ENCODE measurements around the gene CHKB. TPM values are rescaled to one million over a fixed set of nuclear protein-coding genes. Genes with fewer than 3 reads are reported as not detected.
A peak's percentile ranks its signal among the peaks of the same experiment; 100 is the strongest.

Gene CHKB
- total and polyA plus RNA-seq, 2 of the 8 experiments (the other 6 are each of a cell fraction or from before 2014, with no cell fraction given): 27.9 to 42.2 TPM

- Histone ChIP-seq H2AFZ (ENCODE audit: low read length) (no peak within 1 kb of the TSS), H3K27me3 (replicated peaks in 1 of 4; ENCODE audit: control insufficient read depth in 3 of 4, extremely low read depth in 1 of 4, insufficient read depth in 3 of 4, low read length in 3 of 4) (peaks cover 54 to 80% (median 59%) of the 10 kb centered on the region in 4 experiments; a peak in 6 of 7 replicates)
- TF ChIP-seq SUZ12 (IDR thresholded peaks at IDR 0.05; ENCODE audit: low read length): no peak
- no peak for TF ChIP-seq SP2 (IDR thresholded peaks at IDR 0.05; ENCODE audit: low read length)
- no peak for TF ChIP-seq TAF7 (optimal IDR thresholded peaks at IDR 0.05; ENCODE audit: borderline replicate concordance, low read depth, low read length)
- TF ChIP-seq YY1 (IDR thresholded peaks at IDR 0.05; ENCODE audit: low read depth, low read length): no peak; the same call in 1 of the 2 replicates
- TF ChIP-seq POU5F1 (IDR thresholded peaks at IDR 0.05; ENCODE audit: low read depth, low read length): no peak
- no peak for TF ChIP-seq MAFK (IDR thresholded peaks at IDR 0.05; ENCODE audit: low read depth, low read length)
- no peak for TF ChIP-seq CREB1 (IDR thresholded peaks at IDR 0.05)
- no peak for TF ChIP-seq TAF1 (IDR thresholded peaks at IDR 0.05; ENCODE audit: low read depth, low read length)
- no peak for TF ChIP-seq NANOG (IDR thresholded peaks at IDR 0.05; ENCODE audit: insufficient read depth, low read depth, low read length, poor library complexity, severe bottlenecking)
- no peak for TF ChIP-seq CHD2 (IDR thresholded peaks at IDR 0.05; ENCODE audit: low read length)
- no peak for TF ChIP-seq JUN (IDR thresholded peaks at IDR 0.05; ENCODE audit: low read depth, low read length)
- TF ChIP-seq RBBP5 (IDR thresholded peaks at IDR 0.05; ENCODE audit: borderline replicate concordance, low read depth, low read length): no peak; the same call in 1 of the 2 replicates
- TF ChIP-seq ATF2 (IDR thresholded peaks at IDR 0.05; ENCODE audit: low read length): no peak
These were observed 17.9 kb upstream of the CHKB start, which contains the start of gene MAPK8IP2 for GRCh38 chr22:50600538-50600937. Gene MAPK8IP2 (plus strand): TSS chr22:50600793. CDS start chr22:50600819, 26 bp downstream.

More at GRCh38 chr22:50600538-50600937, 17.9 kb upstream of the CHKB start, which contains the start of gene MAPK8IP2:
- ChIA-PET POLR2A (ENCODE audit: partially characterized antibody) (interaction anchor here (0.9 kb wide), 1 partner anchor 10 kb away, joined by 4 read pairs; no protein-coding TSS in a partner anchor), CTCF (ENCODE audit: partially characterized antibody) (no interaction called here)
- no peak within 1 kb of the TSS for H3K14ac ChIP-seq (ENCODE audit: insufficient read length)
- H3K4ac ChIP-seq (replicated peaks; ENCODE audit: insufficient read length, low read depth, low read length): no peak within 1 kb of the TSS
- peak within 1 kb of the TSS; percentile 21 to 57 (median 26); a peak in 6 of 8 replicates for H3K4me3 ChIP-seq (ENCODE audit: extremely low read depth in 1 of 4, insufficient read depth in 2 of 4, low read depth in 3 of 4, low read length in 4 of 4)
- peaks cover 2% of the 10 kb centered on the region; the same call in 1 of the 2 replicates for H3K23me2 ChIP-seq (ENCODE audit: low read depth, low read length)
- H3K36me3 ChIP-seq (ENCODE audit: control insufficient read depth in 2 of 4, insufficient read depth in 4 of 4, low read length in 3 of 4): peaks cover 0 to 3% (median 0%) of the 10 kb centered on the region in 4 experiments; a peak in 1 of 8 replicates
- H3K79me2 ChIP-seq (ENCODE audit: control insufficient read depth in 1 of 2, insufficient read depth in 2 of 2, low read length in 2 of 2): no peaks in the 10 kb centered on the region
- H3K27ac ChIP-seq (ENCODE audit: low read depth, low read length): no peak within 1 kb of the TSS
- H4K91ac ChIP-seq (replicated peaks; ENCODE audit: insufficient read length, low read length): no peak within 1 kb of the TSS
- peaks cover 9 to 11% of the 10 kb centered on the region in 2 experiments for H4K20me1 ChIP-seq (replicated peaks in 1 of 2; ENCODE audit: control insufficient read depth in 1 of 2, insufficient read depth in 2 of 2, low read length in 2 of 2)
- H3K4me1 ChIP-seq (replicated peaks in 1 of 4; ENCODE audit: control insufficient read depth in 3 of 4, insufficient read depth in 4 of 4, low read length in 3 of 4): peaks cover 0 to 16% (median 4%) of the 10 kb centered on the region in 4 experiments; a peak in 5 of 7 replicates
- H2AK5ac ChIP-seq (ENCODE audit: low read depth, low read length): no peak within 1 kb of the TSS
- H2BK120ac ChIP-seq (replicated peaks; ENCODE audit: low read depth, low read length): no peak within 1 kb of the TSS
- H3K56ac ChIP-seq (replicated peaks; ENCODE audit: insufficient read length, low read depth, low read length): no peak within 1 kb of the TSS
- H3K18ac ChIP-seq (ENCODE audit: extremely low read depth, low read length): no peak within 1 kb of the TSS; the same call in 1 of the 2 replicates
- H3K79me1 ChIP-seq (ENCODE audit: low read depth, low read length): no peaks in the 10 kb centered on the region
- no peak within 1 kb of the TSS for H4K5ac ChIP-seq (ENCODE audit: insufficient read length, low read depth, low read length)
- no peak within 1 kb of the TSS for H2BK15ac ChIP-seq (ENCODE audit: low read length)
- no peak for FAIRE-seq
- no peak within 1 kb of the TSS for H2BK20ac ChIP-seq (ENCODE audit: low read length)
- peak in 1 of 2 experiments; percentile 49 for DNase-seq (ENCODE audit: low read depth in 1 of 2, low spot score in 2 of 2)
- H3K23ac ChIP-seq (ENCODE audit: insufficient read length): no peak within 1 kb of the TSS
- H2BK5ac ChIP-seq (ENCODE audit: low read depth, low read length): no peak within 1 kb of the TSS
- H4K8ac ChIP-seq (ENCODE audit: extremely low read depth, insufficient read depth, low read length): peak within 1 kb of the TSS; percentile 57; the same call in 1 of the 2 replicates
- no peak within 1 kb of the TSS for H2BK12ac ChIP-seq (ENCODE audit: low read depth, low read length)
- H3K9me3 ChIP-seq (ENCODE audit: insufficient read depth in 2 of 2, low read depth in 1 of 2, low read length in 1 of 2): no peaks in the 10 kb centered on the region
- H3K4me2 ChIP-seq (ENCODE audit: insufficient read depth in 1 of 2, low read depth in 2 of 2, low read length in 2 of 2): peak within 1 kb of the TSS; percentile 53 to 71
- no CpG with 5 or more reads among the region's 61 CpGs for WGBS, 2 experiments (ENCODE audit: extremely low coverage in 1 of 2, insufficient coverage in 1 of 2, insufficient read length in 1 of 2, insufficient replicate concordance in 2 of 2, low coverage in 1 of 2, low lambda C conversion rate in 2 of 2, missing lambda C conversion rate in 1 of 2)
- H3K9ac ChIP-seq (replicated peaks in 1 of 4; ENCODE audit: extremely low read depth in 1 of 4, low read depth in 3 of 4, low read length in 3 of 4): no peak within 1 kb of the TSS
